Muscle of leg (tissue), 11 donors: ENCODE data around the gene RNF4. TPM values are rescaled to one million over a fixed set of nuclear protein-coding genes. Genes with fewer than 3 reads are reported as not detected.

Experiments
- DNase-seq: peaks from one replicate; pipeline ENCODE4 v3.0.0; 2013
- H3K27ac ChIP-seq: one replicate; pipeline ENCODE4 v1.5.1; 2013; ENCODE audit warnings: mild to moderate bottlenecking, low read length, control low read depth
- H3K27me3 ChIP-seq: one replicate; pipeline ENCODE4 v1.6.1; 2013; ENCODE audit warnings: low read length; ENCODE audit not compliant: control insufficient read depth, insufficient read depth
- H3K36me3 ChIP-seq: one replicate; pipeline ENCODE4 v1.6.1; 2013; ENCODE audit warnings: low read length; ENCODE audit not compliant: control insufficient read depth, insufficient read depth
- H3K4me1 ChIP-seq: one replicate; pipeline ENCODE4 v1.6.1; 2013; ENCODE audit warnings: low read length; ENCODE audit not compliant: control insufficient read depth, insufficient read depth
- H3K4me3 ChIP-seq: one replicate; pipeline ENCODE4 v1.5.1; 2013; ENCODE audit warnings: low read length, control low read depth
- H3K9me3 ChIP-seq: replicated peaks from 2 replicates; pipeline ENCODE4 v1.6.1; 2013; ENCODE audit warnings: low read depth, low read length; ENCODE audit not compliant: control insufficient read depth
- WGBS: methylation state at CpG from one replicate; pipeline ENCODE4 v1.1.5; 2013; ENCODE audit warnings: missing lambda C conversion rate; ENCODE audit not compliant: insufficient coverage; 5-methylcytosine and 5-hydroxymethylcytosine counted together
- polyA plus RNA-seq, 8 donors: library from polyadenylated mRNA; unstranded; fragments of 120-200 nt; gene quantifications; one replicate each; pipeline versions ENCODE4 v1.2.1 to v1.2.3, GENCODE V29; 2013; ENCODE audit warnings: inconsistent platforms in 1 of 8, low replicate concordance in 1 of 8; ENCODE audit not compliant: insufficient read length in 8 of 8, insufficient read depth in 1 of 8
- total RNA-seq: library from RNA; stranded (reverse); fragments of 120-200 nt; gene quantifications from one replicate; pipeline ENCODE4 v1.2.4, GENCODE V29; 2013

The RNF4 gene
- total and polyA plus RNA-seq, 9 donors: 32.1 to 54.7 (median 43.3) TPM

- no peaks in the 10 kb centered on the region for H3K4me1 ChIP-seq
- no peaks in the 10 kb centered on the region for H3K9me3 ChIP-seq
- H3K4me3 ChIP-seq: no peak overlapping the region
- no peak overlapping the region for H3K27ac ChIP-seq
- no peaks in the 10 kb centered on the region for H3K27me3 ChIP-seq
- no peak for DNase-seq
- H3K36me3 ChIP-seq: no peaks in the 10 kb centered on the region
These were observed 82.2 kb downstream of the RNF4 start for GRCh38 chr4:2551118-2551517.

GRCh38 chr4:2552806-2553205, 83.9 kb downstream of the RNF4 start:
- Histone ChIP-seq H3K27ac (no peak overlapping the region), H3K9me3 (no peaks in the 10 kb centered on the region), H3K4me3 (no peak overlapping the region), H3K4me1 (no peaks in the 10 kb centered on the region), H3K36me3 (no peaks in the 10 kb centered on the region), H3K27me3 (no peaks in the 10 kb centered on the region)
- DNase-seq: no peak
- WGBS: 93% methylated on average over 3 of the region's 11 CpGs

GRCh38 chr4:2558301-2558700, 89.4 kb downstream of the RNF4 start:
- H3K9me3 ChIP-seq: no peaks in the 10 kb centered on the region
- no peak for DNase-seq
- WGBS: 93% methylated on average over 2 of the region's 6 CpGs
- H3K27ac ChIP-seq: no peak overlapping the region
- no peak overlapping the region for H3K4me3 ChIP-seq
- peaks cover 9% of the 10 kb centered on the region for H3K36me3 ChIP-seq
- no peaks in the 10 kb centered on the region for H3K4me1 ChIP-seq
- no peaks in the 10 kb centered on the region for H3K27me3 ChIP-seq

- H3K9me3 ChIP-seq: no peaks in the 10 kb centered on the region
- no peaks in the 10 kb centered on the region for H3K27me3 ChIP-seq
- H3K4me3 ChIP-seq: no peak overlapping the region
- peaks cover 15% of the 10 kb centered on the region for H3K36me3 ChIP-seq
- DNase-seq: no peak
- no peaks in the 10 kb centered on the region for H3K4me1 ChIP-seq
- no peak overlapping the region for H3K27ac ChIP-seq
- 90% methylated on average over 11 of the region's 12 CpGs for WGBS
These were observed 91.3 kb downstream of the RNF4 start for GRCh38 chr4:2560167-2560566.

Other genes with a start within 250 kb of the RNF4 start
- gene HAUS3, start 227.0 kb upstream of the RNF4 start, total RNA-seq: 12.0 TPM
- gene HAUS3, start 227.0 kb upstream of the RNF4 start, polyA plus RNA-seq: 10 to 100 TPM; 11.5 to 15.6 (median 12.9) TPM
- gene POLN, start 227.0 kb upstream of the RNF4 start, total RNA-seq: 3.4 TPM
- gene POLN, start 227.0 kb upstream of the RNF4 start, polyA plus RNA-seq: 1 to 10 TPM; 1.5 to 4.8 (median 2.1) TPM
- gene MXD4, start 207.0 kb upstream of the RNF4 start, total RNA-seq: 31.5 TPM
- 10 to 100 TPM; 47.4 to 65.7 (median 59.9) TPM for gene MXD4, start 207.0 kb upstream of the RNF4 start, polyA plus RNA-seq
- 2.6 TPM for gene ZFYVE28, start 50.5 kb upstream of the RNF4 start, total RNA-seq
- gene ZFYVE28, start 50.5 kb upstream of the RNF4 start, polyA plus RNA-seq: 1 to 10 TPM in 7 of 8 donors, under 1 TPM in 1; 0.94 to 3.1 (median 1.6) TPM
- not detected for gene CFAP99, start 50.2 kb upstream of the RNF4 start, total RNA-seq
- gene CFAP99, start 50.2 kb upstream of the RNF4 start, polyA plus RNA-seq: under 1 TPM in 5 of 8 donors, not detected in 3; 0.07 to 0.41 (median 0.13) TPM
- gene FAM193A, start 67.5 kb downstream of the RNF4 start, total RNA-seq: 12.9 TPM
- 10 to 100 TPM; 14.3 to 24.2 (median 19.9) TPM for gene FAM193A, start 67.5 kb downstream of the RNF4 start, polyA plus RNA-seq